GM19035 (cell line): Measurements from ENCODE around the gene ERRFI1.

Source experiments
- ATAC-seq: cut with Tn5 transposase; IDR thresholded peaks from one replicate; pipeline ENCODE4 v1.9.1; 2021; ENCODE audit not compliant: unreplicated experiment

The ERRFI1 gene

GRCh38 chr1:8020032-8020431, 6.1 kb downstream of the ERRFI1 start:
- no peak for ATAC-seq

GRCh38 chr1:8019229-8019620, 6.9 kb downstream of the ERRFI1 start:
- no peak for ATAC-seq

GRCh38 chr1:8018492-8019228, 7.4 kb downstream of the ERRFI1 start:
- ATAC-seq = no peak

- ATAC-seq = no peak
Observed at GRCh38 chr1:8017495-8018197, 8.5 kb downstream of the ERRFI1 start.

GRCh38 chr1:8016895-8017241, 9.2 kb downstream of the ERRFI1 start:
- ATAC-seq = no peak

GRCh38 chr1:8016210-8016894, 9.8 kb downstream of the ERRFI1 start:
- ATAC-seq = no peak

GRCh38 chr1:8015809-8016165, 10.3 kb downstream of the ERRFI1 start:
- ATAC-seq = no peak

- ATAC-seq = no peak
Observed at GRCh38 chr1:8015036-8015808, 10.9 kb downstream of the ERRFI1 start.

- no peak for ATAC-seq
Observed at GRCh38 chr1:8014381-8014988, 11.6 kb downstream of the ERRFI1 start.

GRCh38 chr1:8013800-8014199, 12.3 kb downstream of the ERRFI1 start:
- no peak for ATAC-seq

- ATAC-seq = no peak
Observed at GRCh38 chr1:8013399-8013798, 12.7 kb downstream of the ERRFI1 start.

- ATAC-seq = no peak
Observed at GRCh38 chr1:8012955-8013354, 13.2 kb downstream of the ERRFI1 start.

- ATAC-seq = no peak
Observed at GRCh38 chr1:8011923-8012858, 13.9 kb downstream of the ERRFI1 start.

- no peak for ATAC-seq
Observed at GRCh38 chr1:8011016-8011415, 15.1 kb downstream of the ERRFI1 start.

GRCh38 chr1:8010080-8010664, 15.9 kb downstream of the ERRFI1 start:
- no peak for ATAC-seq

- no peak for ATAC-seq
Observed at GRCh38 chr1:8009043-8010002, 16.8 kb downstream of the ERRFI1 start.

- ATAC-seq = no peak
Observed at GRCh38 chr1:8006037-8006963, 19.8 kb downstream of the ERRFI1 start.
